GM21717 (cell line): ENCODE data around the gene MKI67.
"Not testable (repeated sequence)": the region's sequence is repeated elsewhere in the genome, so short reads cannot be mapped to it uniquely, and the experiment has no call there.

Source experiments
- ATAC-seq: cut with Tn5 transposase; IDR thresholded peaks from one replicate; pipeline ENCODE4 v1.9.1; 2021; ENCODE audit warnings: mild to moderate bottlenecking, moderate library complexity; ENCODE audit not compliant: unreplicated experiment

MKI67 gene

GRCh38 chr10:128149267-128150014 is 23.2 kb upstream of the MKI67 start:
- ATAC-seq, result no peak

- no peak for ATAC-seq
Observed at GRCh38 chr10:128147669-128148068, 21.4 kb upstream of the MKI67 start.

- peak; percentile 57 for ATAC-seq
Observed at GRCh38 chr10:128147064-128147463, 20.8 kb upstream of the MKI67 start.

GRCh38 chr10:128144547-128144946 is 18.3 kb upstream of the MKI67 start:
- ATAC-seq, result no peak

- ATAC-seq, result no peak
Observed at GRCh38 chr10:128143531-128143930, 17.3 kb upstream of the MKI67 start.

- ATAC-seq, result no peak
Observed at GRCh38 chr10:128140425-128140824, 14.2 kb upstream of the MKI67 start.

GRCh38 chr10:128138429-128138828 is 12.2 kb upstream of the MKI67 start:
- not testable (repeated sequence) for ATAC-seq

- peak; percentile 75 for ATAC-seq
Observed at GRCh38 chr10:128137877-128138276, 11.7 kb upstream of the MKI67 start.

- no peak for ATAC-seq
Observed at GRCh38 chr10:128130051-128130450, 3.8 kb upstream of the MKI67 start.

- ATAC-seq, result no peak
Observed at GRCh38 chr10:128128582-128128981, 2.4 kb upstream of the MKI67 start.

- no peak for ATAC-seq
Observed at GRCh38 chr10:128125416-128125943, 743 bp downstream of the MKI67 start.

- ATAC-seq, result no peak
Observed at GRCh38 chr10:128124813-128125403, 1.3 kb downstream of the MKI67 start.

- no peak for ATAC-seq
Observed at GRCh38 chr10:128123846-128124245, 2.4 kb downstream of the MKI67 start.

- no peak for ATAC-seq
Observed at GRCh38 chr10:128122931-128123330, 3.3 kb downstream of the MKI67 start.

GRCh38 chr10:128121750-128122412 is 4.3 kb downstream of the MKI67 start:
- no peak for ATAC-seq

- no peak for ATAC-seq
Observed at GRCh38 chr10:128116851-128117615, 9.2 kb downstream of the MKI67 start.

- no peak for ATAC-seq
Observed at GRCh38 chr10:128116187-128116586, 10.0 kb downstream of the MKI67 start.

GRCh38 chr10:128115356-128115755 is 10.9 kb downstream of the MKI67 start:
- no peak for ATAC-seq

- no peak for ATAC-seq
Observed at GRCh38 chr10:128114901-128115300, 11.3 kb downstream of the MKI67 start.

- ATAC-seq, result no peak
Observed at GRCh38 chr10:128113026-128113425, 13.2 kb downstream of the MKI67 start.

- no peak for ATAC-seq
Observed at GRCh38 chr10:128111696-128112095, 14.5 kb downstream of the MKI67 start.
